Left colon (tissue), 2 donors: ENCODE results near the gene SYNGR1. TPM values are rescaled to one million over a fixed set of nuclear protein-coding genes. Genes with fewer than 3 reads are reported as not detected.
"Not testable (repeated sequence)": the region's sequence is repeated elsewhere in the genome, so short reads cannot be mapped to it uniquely, and the experiment has no call there.

Experiments used
- ATAC-seq: fragments of 200-7000 bp; cut with Tn5 transposase; one replicate; pipeline ENCODE4 v1.9.1; 2020; ENCODE audit warnings: mild to moderate bottlenecking, moderate library complexity
- DNase-seq, 2 donors: peaks; one replicate each; pipeline ENCODE4 v3.0.0-alpha.2; 2020
- intact Hi-C, 2 donors: fragments of 100-400 bp; cut with DNase I in 1 of 2; cut with micrococcal nuclease in 1 of 2; formaldehyde crosslinking; loops; one replicate each; pipeline versions ENCODE4 v1.11.2 to v1.14.0; 2022; cut with DNase I, micrococcal nuclease
- total RNA-seq, 2 donors: library from RNA; stranded (reverse); fragmentation: NEBNext Ultra II Directional; extraction: Animal tissue kit (Norgen Biotek cat#: 25700); gene quantifications; one replicate each; pipeline ENCODE4 v1.2.1, GENCODE V29; 2021
- donor health status: DM: no; HTN: no; CAD: no.
- donor health status: DM: yes; HTN: yes; CAD: no.

The SYNGR1 gene
- total RNA-seq, 2 donors from 2014 or later = 1.3 to 4.4 TPM

DNA sequence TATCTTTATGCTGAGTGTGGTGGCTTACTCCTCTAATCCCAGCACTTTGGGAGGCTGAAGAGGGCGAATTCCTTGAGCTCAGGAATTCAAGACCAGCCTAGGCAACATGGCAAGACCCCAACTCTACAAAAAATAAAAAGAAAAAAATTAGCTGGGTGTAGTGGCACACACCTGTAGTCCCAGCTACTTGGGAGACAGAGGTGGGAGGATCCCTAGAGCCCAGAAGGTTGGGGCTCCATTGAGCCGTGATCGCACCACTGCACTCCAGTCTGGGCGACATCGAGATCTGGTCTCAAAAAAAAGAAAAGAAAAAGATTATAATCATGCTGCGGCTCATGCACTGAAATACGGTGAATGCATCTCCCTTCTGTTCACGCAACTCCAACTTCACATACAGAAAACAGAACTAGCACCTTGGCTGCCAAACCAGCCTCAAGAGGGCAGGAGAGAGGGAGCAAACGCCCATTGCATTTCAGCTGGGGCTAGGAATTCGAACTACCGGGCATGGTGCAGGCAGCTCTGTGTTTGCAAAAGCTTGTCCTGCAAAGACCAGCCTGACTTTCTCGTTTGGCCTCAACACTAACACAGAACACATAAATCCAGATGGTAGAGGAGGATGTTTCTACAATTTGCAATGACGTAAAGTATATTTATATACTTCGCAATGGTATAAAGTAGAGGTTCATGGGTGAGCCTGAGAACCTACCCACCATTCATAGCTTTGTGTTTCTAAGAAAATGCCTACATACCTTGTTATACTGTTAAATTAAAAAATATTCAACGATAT lies 6.3 kb upstream of the SYNGR1 start:
- ATAC-seq = peak; percentile 80
- intact Hi-C loops = no loop called here
- peak; percentile 41 to 67 for DNase-seq

DNA sequence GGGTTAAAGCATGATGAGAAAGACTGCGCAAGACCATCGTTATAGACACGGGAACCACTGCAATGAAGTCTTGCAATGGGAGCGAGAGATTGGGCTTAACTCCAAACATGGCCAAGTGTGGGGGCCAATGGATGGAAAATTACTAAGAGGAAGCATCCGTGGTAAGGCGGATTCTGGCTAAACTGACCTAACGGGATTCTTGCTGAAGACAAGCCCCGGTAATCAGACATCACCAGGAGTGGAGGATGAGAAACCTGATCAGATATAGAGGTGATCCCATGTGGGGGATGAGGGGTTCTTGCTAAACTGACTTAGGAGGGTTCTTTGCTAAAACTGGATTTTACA lies 5.8 kb upstream of the SYNGR1 start:
- ATAC-seq = no peak
- intact Hi-C loops = no loop called here
- no peak for DNase-seq

DNA sequence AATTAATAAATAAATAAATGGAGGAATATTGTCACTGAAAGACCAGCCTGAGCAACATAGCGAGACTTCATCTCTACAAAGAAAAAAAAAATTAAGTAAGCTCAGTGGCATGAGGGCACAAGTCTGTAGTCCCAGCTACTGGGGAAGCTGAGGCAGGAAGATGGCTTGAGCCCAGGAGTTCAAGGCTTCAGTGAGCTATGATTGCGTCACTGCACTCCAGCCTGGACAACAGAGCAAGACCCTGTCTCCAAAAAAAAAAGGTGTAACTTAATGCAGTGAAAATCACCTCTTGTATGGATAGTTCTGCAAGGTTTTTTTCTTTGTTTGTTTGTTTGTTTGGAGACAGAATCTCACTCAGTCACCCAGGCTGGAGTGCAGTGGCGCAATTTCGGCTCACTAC lies 4.6 kb upstream of the SYNGR1 start:
- DNase-seq (no peak), ATAC-seq (no peak)
- intact Hi-C loops = no loop called here

DNA sequence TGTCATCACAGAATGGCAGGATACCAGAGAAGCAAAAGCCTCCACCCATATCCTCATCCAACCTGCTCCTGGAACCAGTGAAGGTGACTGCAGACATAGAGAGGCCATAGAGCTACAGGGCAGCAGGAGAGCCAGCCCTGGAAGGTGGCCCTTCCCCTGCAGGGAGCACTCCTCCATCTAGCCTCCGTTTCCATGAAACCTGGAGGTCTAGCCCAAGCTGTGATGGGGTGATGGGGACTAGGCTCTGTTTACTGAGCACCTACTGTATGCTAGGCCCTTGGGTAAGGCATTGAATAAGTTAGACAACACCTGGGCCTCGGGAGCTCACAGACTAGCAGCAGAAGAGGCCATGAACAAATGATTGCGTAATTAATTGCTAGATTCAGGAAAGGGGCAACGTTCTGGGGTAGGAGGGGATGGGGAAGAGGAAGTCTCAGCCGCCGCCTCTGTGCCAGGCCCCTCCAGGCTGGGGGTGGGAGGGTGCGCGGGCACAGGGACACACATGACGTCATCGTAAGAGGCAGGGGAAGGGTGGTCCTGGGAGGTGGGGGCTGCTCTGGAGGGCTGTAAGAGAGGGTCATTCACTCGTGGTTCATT lies 784 bp upstream of the SYNGR1 start:
- intact Hi-C loops = no loop called here
- peak in 1 of 2 donors; percentile 17 for DNase-seq
- no peak for ATAC-seq

DNA sequence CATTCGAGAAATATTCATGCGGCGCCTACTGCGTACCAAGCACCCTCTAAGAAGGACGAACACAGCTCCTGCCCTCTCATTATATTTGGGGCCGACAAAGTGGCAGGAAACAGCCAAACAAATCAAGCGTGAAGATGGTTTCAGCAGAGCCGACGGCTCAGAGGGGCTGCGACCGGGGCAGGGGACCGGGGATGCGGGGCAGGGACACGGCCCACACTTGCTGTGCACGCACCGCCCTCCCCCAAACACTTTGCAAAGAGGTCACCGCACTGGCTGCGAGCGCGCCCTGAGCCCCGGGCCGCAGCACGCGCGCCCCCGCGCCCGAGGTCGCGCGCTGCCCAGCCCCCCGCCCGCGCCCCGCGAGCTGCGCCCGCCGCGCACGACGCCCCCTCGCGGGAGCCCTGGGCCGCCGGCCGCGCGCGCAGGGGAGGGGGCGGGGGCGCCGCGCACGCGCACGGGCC lies 255 bp upstream of the SYNGR1 start:
- ATAC-seq (no peak), DNase-seq (peak in 1 of 2 donors; percentile 16)
- intact Hi-C loops = no loop called here

DNA sequence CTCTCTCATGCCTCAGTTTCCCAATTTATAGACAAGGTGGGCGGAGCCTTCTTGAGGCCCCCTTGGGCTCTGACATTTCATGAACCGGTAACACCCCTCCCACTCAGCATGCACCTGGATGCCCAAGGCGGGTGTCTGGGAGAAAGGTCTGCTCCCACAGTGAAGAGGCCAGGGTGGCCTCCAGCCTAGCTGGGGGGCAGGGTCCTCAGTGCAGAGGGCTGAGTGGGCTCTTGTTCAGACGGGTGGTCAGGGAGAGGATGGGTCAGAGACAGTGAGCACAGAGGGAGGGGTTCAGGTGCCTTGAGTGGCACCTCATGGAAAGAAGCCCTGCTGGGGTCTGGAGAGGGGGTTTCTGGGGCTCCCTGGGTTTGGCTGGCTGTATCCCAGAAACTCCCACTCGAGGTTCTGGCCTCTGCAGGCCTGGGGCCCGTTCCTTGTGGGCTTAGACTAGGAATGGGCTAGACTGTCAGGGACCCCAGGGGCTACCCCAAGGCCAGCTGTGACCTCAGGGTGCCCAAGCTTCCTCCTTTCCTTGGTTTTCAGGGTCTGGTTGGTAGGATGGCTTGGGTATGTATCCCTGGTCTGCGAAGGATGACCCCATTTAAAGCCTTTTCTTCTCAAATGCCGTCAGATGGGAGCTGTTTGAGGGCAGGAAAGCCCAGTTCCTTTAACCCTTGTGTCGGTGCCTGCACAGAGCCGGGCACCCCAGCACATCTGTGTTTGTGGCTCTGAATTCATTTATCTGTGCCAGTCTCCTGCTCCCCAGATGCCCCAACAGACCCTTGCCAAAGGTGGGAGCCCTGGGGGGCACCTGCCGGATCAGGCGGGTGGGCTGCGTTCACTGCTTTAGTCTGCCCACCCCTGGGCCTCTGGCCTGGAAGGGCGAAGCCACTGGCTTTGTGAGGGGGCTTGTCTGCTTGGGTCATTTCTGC lies 1.2 kb downstream of the SYNGR1 start:
- intact Hi-C loops = no loop called here
- ATAC-seq = no peak

DNA sequence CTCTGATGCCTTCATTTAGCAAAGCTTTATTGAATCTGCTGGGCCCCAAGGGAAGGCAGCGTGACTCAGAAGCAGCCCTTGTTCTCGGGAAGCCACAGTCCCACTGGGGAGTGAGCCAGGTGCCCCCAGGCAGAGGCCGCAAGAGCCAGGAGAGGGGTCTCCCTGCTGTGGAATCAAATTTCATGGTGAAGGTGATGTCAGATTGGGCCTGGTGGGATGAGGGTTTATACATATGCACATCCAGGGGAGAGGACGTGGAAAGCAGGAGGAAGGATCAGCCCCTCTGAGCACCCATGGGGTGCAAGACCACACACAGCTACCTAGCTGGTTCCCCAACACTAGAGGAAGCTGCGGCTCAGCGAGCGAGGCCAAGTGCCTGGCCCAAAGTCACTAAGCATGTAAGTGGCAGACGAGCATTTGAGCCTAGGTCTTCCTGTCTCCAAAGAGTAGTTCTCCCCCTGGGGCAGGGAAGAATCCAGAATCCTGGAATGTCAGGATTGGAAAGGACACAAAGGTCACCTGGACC lies 2.0 kb downstream of the SYNGR1 start:
- no peak for ATAC-seq
- DNase-seq = no peak
- intact Hi-C loops = no loop called here

More for the DNA sequence above, 1.2 kb downstream of the SYNGR1 start:
- DNase-seq = no peak

DNA sequence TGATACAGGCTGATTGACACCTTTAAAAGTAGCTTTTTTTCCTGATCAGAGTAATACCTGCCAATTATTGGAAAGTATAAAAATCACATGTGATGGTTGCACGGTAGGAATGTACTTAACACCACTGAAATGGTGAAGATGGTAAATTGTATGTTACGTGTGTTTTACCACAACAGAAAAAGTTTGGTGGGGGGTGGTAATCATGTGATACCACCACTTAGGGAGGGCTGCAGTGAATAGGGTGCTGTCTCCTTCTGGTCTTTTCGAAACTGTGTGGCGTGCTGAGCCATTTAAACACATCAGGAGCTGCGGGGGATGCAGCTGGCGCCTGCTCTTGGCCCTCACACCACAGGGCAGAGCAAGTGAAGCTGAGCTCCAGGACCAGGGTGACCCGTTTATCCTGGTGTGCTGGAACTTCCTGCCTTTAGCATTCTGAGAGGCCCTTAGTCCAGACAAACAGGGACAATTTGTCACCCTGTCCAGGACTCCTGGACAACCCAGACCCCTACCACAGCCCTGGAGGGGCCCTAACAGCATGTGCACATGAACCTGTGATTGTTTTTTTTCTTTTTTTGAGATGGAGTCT lies 2.6 kb downstream of the SYNGR1 start:
- ATAC-seq (no peak), DNase-seq (no peak)
- intact Hi-C loops = no loop called here

DNA sequence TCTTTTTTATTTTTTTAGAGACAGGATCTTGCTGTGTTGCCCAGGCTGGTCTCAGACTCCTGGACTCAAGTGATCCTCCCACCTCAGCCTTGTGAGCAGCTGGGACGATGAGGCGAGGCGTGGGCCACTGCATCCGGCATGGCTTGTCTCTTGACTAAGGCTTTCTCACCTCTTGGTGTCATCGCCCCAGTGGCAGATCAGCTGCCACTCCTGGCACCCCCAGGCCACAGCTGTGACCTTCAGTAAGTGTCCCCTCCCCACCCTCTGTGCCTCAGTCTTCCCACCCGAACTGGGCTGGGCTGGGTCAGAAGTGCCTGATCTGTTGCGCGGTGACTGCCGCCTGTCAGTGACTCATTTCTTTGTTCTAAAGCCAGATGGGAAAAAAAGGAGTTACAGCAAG lies 3.6 kb downstream of the SYNGR1 start:
- ATAC-seq = no peak

DNA sequence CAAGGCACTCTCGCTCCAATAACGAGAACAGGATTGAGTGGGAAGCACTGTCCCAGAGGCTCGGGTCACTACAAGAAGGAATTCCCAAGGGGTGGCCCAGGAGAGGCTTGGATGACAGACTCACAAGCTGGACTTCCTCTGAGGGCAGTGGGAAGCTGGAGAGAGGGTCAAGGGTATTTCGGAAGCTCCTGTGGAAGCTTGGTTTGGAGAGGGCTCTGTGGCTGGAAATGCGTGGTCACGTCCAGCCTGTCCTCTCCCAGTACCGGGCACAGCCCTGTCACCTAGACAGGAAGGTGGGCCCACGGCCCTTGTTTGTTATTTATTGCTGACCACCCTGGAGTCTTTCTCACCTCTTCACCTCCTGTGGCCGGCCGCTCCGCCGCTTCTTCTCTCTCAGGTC lies 5.3 kb downstream of the SYNGR1 start:
- intact Hi-C loops = no loop called here
- ATAC-seq = no peak

More for the DNA sequence above, 3.6 kb downstream of the SYNGR1 start:
- DNase-seq = no peak
- intact Hi-C loops = no loop called here

DNA sequence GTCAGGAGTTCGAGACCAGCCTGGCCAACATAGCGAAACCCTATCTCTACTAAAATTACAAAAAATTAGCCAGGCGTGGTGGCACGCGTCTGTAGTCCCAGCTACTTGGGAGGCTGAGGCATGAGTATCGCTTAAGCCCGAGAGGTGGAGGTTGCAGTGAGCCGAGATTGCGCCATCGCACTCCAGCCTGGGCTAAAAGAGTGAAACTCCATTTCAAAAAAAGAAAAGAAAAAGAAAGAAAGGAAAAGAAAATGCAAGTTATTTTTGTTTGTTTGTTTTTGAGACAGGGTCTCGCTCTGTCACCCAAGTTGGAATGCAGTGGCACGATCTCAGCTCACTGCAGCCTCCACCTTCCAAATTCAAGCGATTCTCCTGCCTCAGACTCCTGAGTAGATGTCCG lies 6.0 kb downstream of the SYNGR1 start:
- ATAC-seq, intact Hi-C loops, DNase-seq: not testable (repeated sequence)

More for the DNA sequence above, 5.3 kb downstream of the SYNGR1 start:
- DNase-seq = no peak

DNA sequence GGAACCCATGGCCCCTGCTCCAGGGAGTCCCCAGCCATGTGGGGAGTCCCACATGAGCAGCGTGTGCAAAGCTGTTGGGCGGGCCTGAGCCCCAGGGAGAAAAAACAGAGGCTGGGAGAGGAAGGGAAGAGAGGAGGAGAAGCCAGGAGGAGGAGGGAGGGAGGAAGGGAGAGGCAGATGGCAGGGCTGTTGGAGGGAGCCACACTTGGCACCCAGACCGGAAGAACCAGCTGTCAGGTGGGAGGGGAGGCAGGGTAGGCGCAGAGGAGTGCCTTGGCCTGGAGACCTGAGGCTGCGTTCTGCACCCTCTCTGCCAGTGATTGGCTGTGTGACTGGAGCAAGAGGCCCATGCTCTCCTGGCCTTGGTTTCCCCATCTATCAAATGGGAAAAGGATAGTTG lies 6.7 kb downstream of the SYNGR1 start:
- intact Hi-C loops = no loop called here
- DNase-seq = no peak
- ATAC-seq = peak; percentile 25

DNA sequence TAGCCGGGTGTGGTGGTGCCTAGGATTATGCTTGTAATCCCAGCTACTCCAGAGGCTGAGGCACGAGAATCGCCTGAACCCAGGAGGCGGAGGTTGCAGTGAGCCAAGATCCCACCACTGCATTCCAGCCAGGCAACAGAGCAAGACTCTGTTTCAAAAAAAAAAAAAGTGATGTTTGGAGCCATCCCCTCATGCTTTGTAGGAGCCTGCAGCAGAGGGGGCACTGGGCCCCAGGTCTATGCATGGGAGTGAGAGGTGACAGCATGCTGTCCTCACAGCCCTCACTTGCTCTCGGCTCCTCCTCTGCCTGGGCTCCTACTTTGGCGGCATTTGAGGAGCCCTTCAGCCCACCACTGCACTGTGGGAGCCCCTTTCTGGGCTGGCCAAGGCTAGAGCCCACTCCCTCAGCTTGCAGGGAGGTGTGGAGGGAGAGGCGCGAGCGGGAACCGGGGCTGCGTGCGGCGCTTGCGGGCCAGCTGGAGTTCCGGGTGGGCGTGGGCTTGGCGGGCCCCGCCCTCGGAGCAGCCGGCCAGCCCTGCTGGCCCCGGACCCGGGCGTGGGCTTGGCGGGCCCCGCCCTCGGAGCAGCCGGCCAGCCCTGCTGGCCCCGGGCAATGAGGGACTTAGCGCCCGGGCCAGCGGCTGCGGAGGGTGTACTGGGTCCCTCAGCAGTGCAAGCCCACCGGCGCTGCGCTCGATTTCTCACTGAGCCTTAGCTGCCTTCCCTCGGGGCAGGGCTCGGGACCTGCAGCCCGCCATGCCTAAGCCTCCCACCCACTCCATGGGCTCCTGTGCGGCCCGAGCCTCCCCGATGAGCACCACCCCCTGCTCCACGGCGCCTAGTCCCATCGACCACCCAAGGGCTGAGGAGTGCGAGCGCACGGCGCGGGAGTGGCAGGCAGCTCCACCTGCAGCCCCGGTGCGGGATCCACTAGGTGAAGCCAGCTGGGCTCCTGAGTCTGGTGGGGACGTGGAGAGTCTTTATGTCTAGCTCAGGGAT lies 7.6 kb downstream of the SYNGR1 start:
- ATAC-seq, intact Hi-C loops, DNase-seq: not testable (repeated sequence)

DNA sequence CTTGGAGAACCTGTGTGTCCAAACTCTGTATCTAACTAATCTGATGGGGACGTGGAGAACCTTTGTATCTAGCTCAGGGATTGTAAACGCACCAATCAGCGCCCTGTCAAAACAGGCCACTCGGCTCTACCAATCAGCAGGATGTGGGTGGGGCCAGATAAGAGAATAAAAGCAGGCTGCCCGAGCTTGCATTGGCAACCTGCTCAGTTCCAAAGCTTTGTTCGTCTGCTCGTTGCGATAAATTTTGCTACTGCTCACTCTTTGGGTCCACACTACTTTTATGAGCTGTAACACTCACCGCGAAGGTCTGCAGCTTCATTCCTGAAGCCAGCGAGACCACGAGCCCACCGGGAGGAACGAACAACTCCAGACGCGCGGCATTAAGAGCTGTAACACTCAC lies 8.4 kb downstream of the SYNGR1 start:
- ATAC-seq, intact Hi-C loops, DNase-seq: not testable (repeated sequence)

DNA sequence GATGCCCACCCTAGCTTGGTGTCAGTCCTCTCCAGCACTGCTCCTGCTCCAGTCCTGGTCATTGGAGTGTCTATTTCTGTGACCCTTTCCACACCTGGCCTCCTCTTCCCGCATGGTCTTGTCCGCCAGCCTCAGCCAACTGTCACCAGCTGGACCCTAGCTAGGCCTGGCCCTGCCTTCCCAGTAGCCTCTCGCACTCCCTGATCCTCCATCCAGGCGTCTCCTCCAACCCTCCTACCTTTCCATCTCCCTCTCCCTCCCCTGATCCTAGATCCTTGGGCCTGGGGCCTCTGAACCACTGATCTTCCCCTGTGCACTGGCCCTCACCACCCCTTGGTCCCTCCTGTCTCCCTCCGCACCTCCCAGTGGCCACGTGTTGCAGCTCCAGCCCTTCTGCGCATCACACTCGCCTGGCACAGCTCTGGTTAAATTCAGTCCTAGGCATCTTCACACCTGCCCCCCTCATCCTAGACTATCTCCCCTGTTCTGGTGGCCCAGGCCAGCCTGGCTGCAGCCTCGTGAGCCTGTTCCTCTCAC lies 9.9 kb downstream of the SYNGR1 start:
- intact Hi-C loops = no loop called here
- no peak for ATAC-seq
- no peak for DNase-seq

DNA sequence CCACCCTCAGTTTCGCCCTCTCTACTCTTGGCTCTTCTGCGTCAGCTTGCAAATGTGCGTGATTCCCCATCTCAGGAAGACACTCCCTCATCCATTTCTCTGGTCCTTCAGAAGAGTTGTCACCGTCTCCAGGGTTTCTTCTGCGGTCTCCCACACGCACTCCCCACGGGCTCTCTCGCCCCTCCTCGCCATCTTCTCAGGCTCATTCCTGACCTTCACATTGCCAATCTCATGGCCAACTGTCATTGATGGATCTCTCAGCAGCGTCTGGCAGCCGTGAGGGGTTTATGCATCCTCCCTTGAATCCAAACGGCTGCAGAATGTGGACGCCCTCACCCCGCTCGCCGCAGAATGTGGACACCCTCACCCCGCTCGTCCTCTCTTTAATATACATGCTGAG lies 10.5 kb downstream of the SYNGR1 start:
- intact Hi-C loops = no loop called here
- DNase-seq (no peak), ATAC-seq (no peak)

DNA sequence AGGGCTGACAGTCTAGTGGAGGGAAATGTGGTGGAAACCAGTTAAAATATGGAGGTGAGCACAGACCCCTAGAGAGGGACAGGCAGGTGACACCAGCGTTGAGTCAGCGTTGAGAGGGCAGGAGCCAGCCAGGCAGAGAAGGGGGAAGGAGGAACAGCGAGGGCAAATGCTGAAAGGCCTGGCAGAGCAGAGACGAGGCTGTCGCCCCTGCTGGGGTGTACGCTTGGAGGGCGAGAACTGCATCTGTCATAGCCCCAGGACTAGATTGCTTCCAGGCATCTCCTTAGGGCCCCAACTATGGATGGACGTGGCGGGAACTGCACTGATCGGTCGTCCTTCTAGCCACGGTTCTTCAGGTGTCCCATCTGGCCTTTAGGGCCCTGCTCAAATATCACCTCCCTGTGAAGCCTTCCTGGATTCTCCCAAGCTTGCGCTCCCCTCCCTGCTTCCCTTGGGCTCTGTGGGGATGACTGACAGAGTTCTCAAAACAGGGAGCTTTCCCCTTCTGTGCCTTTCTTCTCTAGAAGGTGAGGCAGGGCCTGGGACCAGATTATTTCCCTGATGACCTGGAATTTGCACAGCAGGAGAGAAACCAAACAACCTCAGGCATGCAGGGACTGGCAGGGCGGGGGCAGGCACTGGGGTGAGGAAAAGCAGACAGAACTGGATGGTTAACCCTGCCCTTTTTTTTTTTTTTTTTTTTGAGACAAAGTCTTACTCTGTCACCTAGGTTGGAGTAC lies 11.1 kb downstream of the SYNGR1 start:
- ATAC-seq (no peak), DNase-seq (no peak)
- intact Hi-C loops = no loop called here
